ENCODE measurements around the gene LMBRD1. TPM values are rescaled to one million over a fixed set of nuclear protein-coding genes. Genes with fewer than 3 reads are reported as not detected.

Gene LMBRD1
- 38.3 and 58.7 TPM in 2 replicates for total RNA-seq (ENCODE audit: low replicate concordance)
- long read RNA-seq, transcript LMBRD1-202 (16 exons, 2,264 nt): major isoform, 158 of 175 reads
- long read RNA-seq, partial matches to known transcripts: 11 of 175 reads
- long read RNA-seq, other reads (novel, unspliced or antisense): 6 of 175 reads

GRCh38 chr6:69796642-69797390 lies at the start of gene LMBRD1:
TSS of gene LMBRD1 (minus strand) at chr6:69797010. CDS start at chr6:69796881, 129 bp downstream.
- DNase-seq (ENCODE audit: extremely low spot score, unreplicated experiment): peak; percentile 99
- peak; percentile 99 for TF ChIP-seq CTCF (conservative IDR thresholded peaks at IDR 0.05)
- Mint-ChIP-seq H3K4me1 (ENCODE audit: unreplicated experiment) (peaks cover 30% of the 10 kb centered on the region), H3K27ac (peak within 1 kb of the TSS; percentile 98), H3K4me3 (peak within 1 kb of the TSS; percentile 93), H3K36me3 (peaks cover 15% of the 10 kb centered on the region), H3K27me3 (no peaks in the 10 kb centered on the region), H3K9me3 (peaks cover 12% of the 10 kb centered on the region)

- H3K36me3 Mint-ChIP-seq: no peaks in the 10 kb centered on the region
- no peak for TF ChIP-seq CTCF (conservative IDR thresholded peaks at IDR 0.05)
- no peaks in the 10 kb centered on the region for H3K27me3 Mint-ChIP-seq
- H3K4me1 Mint-ChIP-seq (ENCODE audit: unreplicated experiment): no peaks in the 10 kb centered on the region
- no peak for DNase-seq (ENCODE audit: extremely low spot score, unreplicated experiment)
- no peak overlapping the region for H3K27ac Mint-ChIP-seq
- no peak overlapping the region for H3K4me3 Mint-ChIP-seq
- no peaks in the 10 kb centered on the region for H3K9me3 Mint-ChIP-seq
Observed at GRCh38 chr6:69846312-69846711, 49.5 kb upstream of the LMBRD1 start.

- H3K36me3 Mint-ChIP-seq: no peaks in the 10 kb centered on the region
- no peak overlapping the region for H3K27ac Mint-ChIP-seq
- H3K27me3 Mint-ChIP-seq: no peaks in the 10 kb centered on the region
- no peaks in the 10 kb centered on the region for H3K4me1 Mint-ChIP-seq (ENCODE audit: unreplicated experiment)
- no peak overlapping the region for H3K4me3 Mint-ChIP-seq
- TF ChIP-seq CTCF (conservative IDR thresholded peaks at IDR 0.05): no peak
- no peak for DNase-seq (ENCODE audit: extremely low spot score, unreplicated experiment)
- H3K9me3 Mint-ChIP-seq: no peaks in the 10 kb centered on the region
Observed at GRCh38 chr6:69843189-69843588, 46.4 kb upstream of the LMBRD1 start.

GRCh38 chr6:69841862-69842261 lies 45.1 kb upstream of the LMBRD1 start:
- no peaks in the 10 kb centered on the region for H3K27me3 Mint-ChIP-seq
- H3K9me3 Mint-ChIP-seq: no peaks in the 10 kb centered on the region
- TF ChIP-seq CTCF (conservative IDR thresholded peaks at IDR 0.05): no peak
- DNase-seq (ENCODE audit: extremely low spot score, unreplicated experiment): no peak
- H3K36me3 Mint-ChIP-seq: no peaks in the 10 kb centered on the region
- no peak overlapping the region for H3K4me3 Mint-ChIP-seq
- H3K4me1 Mint-ChIP-seq (ENCODE audit: unreplicated experiment): no peaks in the 10 kb centered on the region
- H3K27ac Mint-ChIP-seq: no peak overlapping the region

- no peak overlapping the region for H3K4me3 Mint-ChIP-seq
- no peaks in the 10 kb centered on the region for H3K9me3 Mint-ChIP-seq
- H3K27ac Mint-ChIP-seq: no peak overlapping the region
- no peaks in the 10 kb centered on the region for H3K4me1 Mint-ChIP-seq (ENCODE audit: unreplicated experiment)
- peak; percentile 81 for TF ChIP-seq CTCF (conservative IDR thresholded peaks at IDR 0.05)
- H3K27me3 Mint-ChIP-seq: no peaks in the 10 kb centered on the region
- DNase-seq (ENCODE audit: extremely low spot score, unreplicated experiment): no peak
- H3K36me3 Mint-ChIP-seq: no peaks in the 10 kb centered on the region
Observed at GRCh38 chr6:69835414-69836179, 38.8 kb upstream of the LMBRD1 start.
